ENCODE results near the gene CSRP2. TPM values are rescaled to one million over a fixed set of nuclear protein-coding genes. Genes with fewer than 3 reads are reported as not detected.

The CSRP2 gene
- total RNA-seq, 1 donor from 2014 or later: 185 TPM

GRCh38 chr12:76856018-76856644 lies 22.7 kb downstream of the CSRP2 start:
- H3K27me3 Mint-ChIP-seq (ENCODE audit: unreplicated experiment): peaks cover 4% of the 10 kb centered on the region
- no peak overlapping the region for H3K27ac Mint-ChIP-seq (ENCODE audit: unreplicated experiment)
- DNase-seq (ENCODE audit: low spot score): no peak
- no peaks in the 10 kb centered on the region for H3K4me1 Mint-ChIP-seq (ENCODE audit: unreplicated experiment)
- TF ChIP-seq, protein P1, sequence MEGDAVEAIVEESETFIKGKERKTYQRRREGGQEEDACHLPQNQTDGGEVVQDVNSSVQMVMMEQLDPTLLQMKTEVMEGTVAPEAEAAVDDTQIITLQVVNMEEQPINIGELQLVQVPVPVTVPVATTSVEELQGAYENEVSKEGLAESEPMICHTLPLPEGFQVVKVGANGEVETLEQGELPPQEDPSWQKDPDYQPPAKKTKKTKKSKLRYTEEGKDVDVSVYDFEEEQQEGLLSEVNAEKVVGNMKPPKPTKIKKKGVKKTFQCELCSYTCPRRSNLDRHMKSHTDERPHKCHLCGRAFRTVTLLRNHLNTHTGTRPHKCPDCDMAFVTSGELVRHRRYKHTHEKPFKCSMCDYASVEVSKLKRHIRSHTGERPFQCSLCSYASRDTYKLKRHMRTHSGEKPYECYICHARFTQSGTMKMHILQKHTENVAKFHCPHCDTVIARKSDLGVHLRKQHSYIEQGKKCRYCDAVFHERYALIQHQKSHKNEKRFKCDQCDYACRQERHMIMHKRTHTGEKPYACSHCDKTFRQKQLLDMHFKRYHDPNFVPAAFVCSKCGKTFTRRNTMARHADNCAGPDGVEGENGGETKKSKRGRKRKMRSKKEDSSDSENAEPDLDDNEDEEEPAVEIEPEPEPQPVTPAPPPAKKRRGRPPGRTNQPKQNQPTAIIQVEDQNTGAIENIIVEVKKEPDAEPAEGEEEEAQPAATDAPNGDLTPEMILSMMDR (IDR thresholded peaks at IDR 0.05; ENCODE audit: unreplicated experiment): no peak
- H3K9me3 Mint-ChIP-seq (ENCODE audit: unreplicated experiment): no peaks in the 10 kb centered on the region
- H3K36me3 Mint-ChIP-seq (ENCODE audit: low read depth, unreplicated experiment): peaks cover 40% of the 10 kb centered on the region
- H3K4me3 Mint-ChIP-seq (ENCODE audit: unreplicated experiment): no peak overlapping the region

- H3K27ac Mint-ChIP-seq (ENCODE audit: unreplicated experiment): no peak overlapping the region
- no peak overlapping the region for H3K4me3 Mint-ChIP-seq (ENCODE audit: unreplicated experiment)
- peaks cover 4% of the 10 kb centered on the region for H3K27me3 Mint-ChIP-seq (ENCODE audit: unreplicated experiment)
- H3K36me3 Mint-ChIP-seq (ENCODE audit: low read depth, unreplicated experiment): peaks cover 40% of the 10 kb centered on the region
- TF ChIP-seq, protein P1 (IDR thresholded peaks at IDR 0.05; ENCODE audit: unreplicated experiment): no peak
- H3K4me1 Mint-ChIP-seq (ENCODE audit: unreplicated experiment): no peaks in the 10 kb centered on the region
- no peak for DNase-seq (ENCODE audit: low spot score)
- H3K9me3 Mint-ChIP-seq (ENCODE audit: unreplicated experiment): no peaks in the 10 kb centered on the region
These were observed 23.5 kb downstream of the CSRP2 start for GRCh38 chr12:76855271-76855670.

DNA sequence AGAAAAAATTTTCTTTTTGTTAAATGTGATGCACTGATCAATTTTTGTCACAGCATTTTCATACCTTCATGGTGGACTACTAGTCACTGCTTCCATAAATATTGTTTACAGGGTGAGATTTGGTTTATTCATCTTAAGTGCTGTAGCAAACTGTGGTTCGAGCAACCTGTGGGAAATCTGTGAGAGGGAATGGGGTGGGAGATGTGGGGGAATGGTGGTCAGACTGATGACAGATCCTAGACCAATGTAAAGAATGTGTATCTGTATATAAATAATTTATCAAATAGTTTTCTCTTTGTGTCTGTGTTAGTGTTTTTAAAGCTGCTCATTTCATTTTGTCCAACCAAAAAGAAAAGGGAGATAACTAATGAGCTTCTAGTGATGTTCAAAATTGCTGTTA lies 26.7 kb downstream of the CSRP2 start:
- TF ChIP-seq, protein P1 (IDR thresholded peaks at IDR 0.05; ENCODE audit: unreplicated experiment): no peak
- Mint-ChIP-seq H3K9me3 (ENCODE audit: unreplicated experiment) (no peaks in the 10 kb centered on the region), H3K4me1 (ENCODE audit: unreplicated experiment) (no peaks in the 10 kb centered on the region), H3K36me3 (ENCODE audit: low read depth, unreplicated experiment) (peaks cover 17% of the 10 kb centered on the region), H3K27me3 (ENCODE audit: unreplicated experiment) (no peaks in the 10 kb centered on the region), H3K27ac (ENCODE audit: unreplicated experiment) (no peak overlapping the region), H3K4me3 (ENCODE audit: unreplicated experiment) (no peak overlapping the region)
- DNase-seq (ENCODE audit: low spot score): no peak

DNA sequence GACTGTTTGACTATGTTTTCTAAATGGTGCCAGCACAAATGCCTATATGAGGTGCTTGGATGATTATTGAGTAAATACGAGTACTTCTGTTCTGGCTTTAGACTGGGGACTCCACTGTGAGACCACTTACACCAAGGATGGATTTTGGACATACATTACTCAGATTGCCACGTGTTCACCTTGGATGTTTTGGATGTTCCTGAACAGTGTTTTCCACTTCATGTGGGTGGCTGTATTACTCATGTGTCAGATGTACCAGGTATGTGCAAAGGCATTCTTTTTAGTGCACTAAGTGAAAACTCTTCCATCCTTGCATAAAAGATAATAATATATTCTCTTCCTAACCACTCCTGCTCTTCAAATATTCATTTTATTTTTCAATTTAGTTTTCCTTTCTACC lies 30.7 kb downstream of the CSRP2 start:
- TF ChIP-seq, protein P1 (IDR thresholded peaks at IDR 0.05; ENCODE audit: unreplicated experiment): no peak
- no peak overlapping the region for H3K4me3 Mint-ChIP-seq (ENCODE audit: unreplicated experiment)
- no peaks in the 10 kb centered on the region for H3K27me3 Mint-ChIP-seq (ENCODE audit: unreplicated experiment)
- H3K4me1 Mint-ChIP-seq (ENCODE audit: unreplicated experiment): no peaks in the 10 kb centered on the region
- H3K27ac Mint-ChIP-seq (ENCODE audit: unreplicated experiment): no peak overlapping the region
- no peak for DNase-seq (ENCODE audit: low spot score)
- no peaks in the 10 kb centered on the region for H3K36me3 Mint-ChIP-seq (ENCODE audit: low read depth, unreplicated experiment)
- no peaks in the 10 kb centered on the region for H3K9me3 Mint-ChIP-seq (ENCODE audit: unreplicated experiment)

DNA sequence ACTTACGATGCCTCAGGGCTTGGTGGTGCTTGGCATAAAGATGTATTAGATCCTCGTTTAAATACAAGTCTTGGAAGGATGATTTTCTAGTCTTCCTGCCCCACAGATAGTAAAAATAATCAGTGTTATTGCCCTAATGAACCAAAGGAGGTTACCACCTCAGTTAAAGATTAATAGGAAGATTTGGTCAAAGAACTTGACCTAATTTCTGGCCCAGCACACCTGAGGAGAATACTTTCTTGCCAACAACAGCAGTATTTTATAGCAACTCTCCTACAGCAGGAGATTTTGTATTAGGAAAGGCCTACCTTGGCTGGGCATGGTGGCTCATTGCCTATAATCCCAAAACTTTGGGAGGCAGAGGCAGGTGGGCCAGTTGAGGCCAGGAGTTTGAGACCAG lies 31.6 kb downstream of the CSRP2 start:
- no peaks in the 10 kb centered on the region for H3K36me3 Mint-ChIP-seq (ENCODE audit: low read depth, unreplicated experiment)
- H3K27ac Mint-ChIP-seq (ENCODE audit: unreplicated experiment): no peak overlapping the region
- DNase-seq (ENCODE audit: low spot score): no peak
- TF ChIP-seq, protein P1 (IDR thresholded peaks at IDR 0.05; ENCODE audit: unreplicated experiment): no peak
- peaks cover 2% of the 10 kb centered on the region for H3K4me1 Mint-ChIP-seq (ENCODE audit: unreplicated experiment)
- H3K4me3 Mint-ChIP-seq (ENCODE audit: unreplicated experiment): no peak overlapping the region
- H3K27me3 Mint-ChIP-seq (ENCODE audit: unreplicated experiment): no peaks in the 10 kb centered on the region
- H3K9me3 Mint-ChIP-seq (ENCODE audit: unreplicated experiment): no peaks in the 10 kb centered on the region
